ENCODE measurements around the gene AQR. TPM values are rescaled to one million over a fixed set of nuclear protein-coding genes. Genes with fewer than 3 reads are reported as not detected.
"Not testable (repeated sequence)": the region's sequence is repeated elsewhere in the genome, so short reads cannot be mapped to it uniquely, and the experiment has no call there.

AQR gene
- polyA plus RNA-seq, 1 donor from 2014 or later: 22.4 TPM

- Histone ChIP-seq H3K9me2 (ENCODE audit: insufficient read depth, low read length) (no peaks in the 10 kb centered on the region), H3F3A (ENCODE audit: insufficient read depth, low read length, poor library complexity, severe bottlenecking) (no peaks in the 10 kb centered on the region), H3K79me2 (replicated peaks; ENCODE audit: insufficient read depth, low read length) (no peaks in the 10 kb centered on the region), H4K20me1 (ENCODE audit: insufficient read depth) (no peaks in the 10 kb centered on the region), H3K9ac (ENCODE audit: low read length) (no peak overlapping the region), H3K4me2 (ENCODE audit: low read length) (no peak overlapping the region), H2AFZ (ENCODE audit: low read depth, low read length) (no peak overlapping the region), H3K36me3 (ENCODE audit: insufficient read depth, low read length) (peaks cover 8% of the 10 kb centered on the region), H3K4me3 (ENCODE audit: low read length) (no peak overlapping the region), H3K27ac (ENCODE audit: low read length) (no peak overlapping the region), H3K27me3 (ENCODE audit: insufficient read depth, low read depth, low read length) (no peaks in the 10 kb centered on the region), H3K9me3 (ENCODE audit: low read length) (no peaks in the 10 kb centered on the region)
- TF ChIP-seq EZH2 (IDR thresholded peaks at IDR 0.05; ENCODE audit: borderline replicate concordance, insufficient read depth, low read length, poor library complexity, severe bottlenecking) (no peak), SMC3 (conservative IDR thresholded peaks at IDR 0.05; ENCODE audit: poor library complexity) (no peak), CTCF (IDR thresholded peaks at IDR 0.05; ENCODE audit: poor library complexity, severe bottlenecking) (no peak), TAF1 (IDR thresholded peaks at IDR 0.05; ENCODE audit: low read depth) (no peak), EP300 (conservative IDR thresholded peaks at IDR 0.05; ENCODE audit: poor library complexity, severe bottlenecking) (no peak), MXI1 (conservative IDR thresholded peaks at IDR 0.05; ENCODE audit: poor library complexity, severe bottlenecking) (no peak), POLR2AphosphoS5 (IDR thresholded peaks at IDR 0.05) (no peak), RAD21 (conservative IDR thresholded peaks at IDR 0.05) (no peak), REST (IDR thresholded peaks at IDR 0.05; ENCODE audit: borderline replicate concordance) (no peak)
Observed at GRCh38 chr15:34933432-34933975, 36.0 kb downstream of the AQR start.

- not testable (repeated sequence) for H3K9ac ChIP-seq (ENCODE audit: low read length); H3K27me3 ChIP-seq (ENCODE audit: insufficient read depth, low read depth, low read length); H3K4me3 ChIP-seq (ENCODE audit: low read length); H4K20me1 ChIP-seq (ENCODE audit: insufficient read depth); H3F3A ChIP-seq (ENCODE audit: insufficient read depth, low read length, poor library complexity, severe bottlenecking); H2AFZ ChIP-seq (ENCODE audit: low read depth, low read length); H3K27ac ChIP-seq (ENCODE audit: low read length); H3K4me2 ChIP-seq (ENCODE audit: low read length); H3K79me2 ChIP-seq (replicated peaks; ENCODE audit: insufficient read depth, low read length); H3K9me2 ChIP-seq (ENCODE audit: insufficient read depth, low read length); H3K9me3 ChIP-seq (ENCODE audit: low read length)
- peaks cover 16% of the 10 kb centered on the region for H3K36me3 ChIP-seq (ENCODE audit: insufficient read depth, low read length)
Observed at GRCh38 chr15:34928349-34928748, 41.2 kb downstream of the AQR start.

- Histone ChIP-seq H3K79me2 (replicated peaks; ENCODE audit: insufficient read depth, low read length) (no peaks in the 10 kb centered on the region), H3K9ac (ENCODE audit: low read length) (no peak overlapping the region), H4K20me1 (ENCODE audit: insufficient read depth) (no peaks in the 10 kb centered on the region), H3K4me3 (ENCODE audit: low read length) (no peak overlapping the region), H3K27me3 (ENCODE audit: insufficient read depth, low read depth, low read length) (no peaks in the 10 kb centered on the region), H3F3A (ENCODE audit: insufficient read depth, low read length, poor library complexity, severe bottlenecking) (no peaks in the 10 kb centered on the region), H3K27ac (ENCODE audit: low read length) (no peak overlapping the region), H3K4me2 (ENCODE audit: low read length) (no peak overlapping the region), H3K36me3 (ENCODE audit: insufficient read depth, low read length) (peaks cover 16% of the 10 kb centered on the region), H2AFZ (ENCODE audit: low read depth, low read length) (no peak overlapping the region), H3K9me2 (ENCODE audit: insufficient read depth, low read length) (no peaks in the 10 kb centered on the region), H3K9me3 (ENCODE audit: low read length) (no peaks in the 10 kb centered on the region)
- TF ChIP-seq CTCF (IDR thresholded peaks at IDR 0.05; ENCODE audit: poor library complexity, severe bottlenecking) (no peak), SMC3 (conservative IDR thresholded peaks at IDR 0.05; ENCODE audit: poor library complexity) (no peak), POLR2AphosphoS5 (IDR thresholded peaks at IDR 0.05) (no peak), EP300 (conservative IDR thresholded peaks at IDR 0.05; ENCODE audit: poor library complexity, severe bottlenecking) (no peak), MXI1 (conservative IDR thresholded peaks at IDR 0.05; ENCODE audit: poor library complexity, severe bottlenecking) (no peak), RAD21 (conservative IDR thresholded peaks at IDR 0.05) (no peak), REST (IDR thresholded peaks at IDR 0.05; ENCODE audit: borderline replicate concordance) (no peak), EZH2 (IDR thresholded peaks at IDR 0.05; ENCODE audit: borderline replicate concordance, insufficient read depth, low read length, poor library complexity, severe bottlenecking) (no peak), TAF1 (IDR thresholded peaks at IDR 0.05; ENCODE audit: low read depth) (no peak)
Observed at GRCh38 chr15:34927726-34928125, 41.8 kb downstream of the AQR start.

Data from neural cell (in vitro differentiated cells).